Smooth muscle cell (in vitro differentiated cells): ENCODE results near the gene EPHA6. TPM values are rescaled to one million over a fixed set of nuclear protein-coding genes. Genes with fewer than 3 reads are reported as not detected.
"Not testable (repeated sequence)": the region's sequence is repeated elsewhere in the genome, so short reads cannot be mapped to it uniquely, and the experiment has no call there.

Source experiments
- DNase-seq: peaks from one replicate; lab custom pipeline; 2025; ENCODE audit not compliant: unreplicated experiment; lab: John Stamatoyannopoulos, UW
- H2AFZ ChIP-seq: fragments of 200-600 bp; sonication (generic); 2 replicates; pipeline ENCODE4 v1.6.0; 2016; ENCODE audit warnings: antibody characterized with exemption, low read depth, mild to moderate bottlenecking
- H3F3A ChIP-seq: fragments of 200-600 bp; sonication (generic); 2 replicates; pipeline ENCODE4 v1.6.0; 2017; ENCODE audit warnings: antibody characterized with exemption, low read depth
- H3K27ac ChIP-seq: fragments of 200-600 bp; sonication (generic); 2 replicates; pipeline ENCODE4 v1.5.1; 2016; ENCODE audit warnings: low read depth, mild to moderate bottlenecking
- H3K27me3 ChIP-seq: fragments of 200-600 bp; sonication (generic); 2 replicates; pipeline ENCODE4 v1.6.1; 2016; ENCODE audit warnings: low read depth, mild to moderate bottlenecking
- H3K36me3 ChIP-seq: fragments of 200-600 bp; sonication (generic); 2 replicates; pipeline ENCODE4 v1.5.1; 2016; ENCODE audit warnings: low read depth
- H3K4me1 ChIP-seq: fragments of 200-600 bp; sonication (generic); 2 replicates; pipeline ENCODE4 v1.5.1; 2016; ENCODE audit warnings: low read depth
- H3K4me2 ChIP-seq: fragments of 200-600 bp; sonication (generic); 2 replicates; pipeline ENCODE4 v1.6.0; 2016; ENCODE audit warnings: mild to moderate bottlenecking
- H3K4me3 ChIP-seq: fragments of 200-600 bp; sonication (generic); 2 replicates; pipeline ENCODE4 v1.5.1; 2016; ENCODE audit warnings: mild to moderate bottlenecking
- H3K79me2 ChIP-seq: fragments of 200-600 bp; sonication (generic); 2 replicates; pipeline ENCODE4 v1.6.0; 2016; ENCODE audit warnings: low read depth, mild to moderate bottlenecking
- H3K9ac ChIP-seq: fragments of 200-600 bp; sonication (generic); 2 replicates; pipeline ENCODE4 v1.6.0; 2016; ENCODE audit warnings: low read depth
- H3K9me3 ChIP-seq: fragments of 200-600 bp; sonication (generic); replicated peaks from 2 replicates; pipeline ENCODE4 v1.5.1; 2016; ENCODE audit warnings: low read depth
- H4K20me1 ChIP-seq: fragments of 200-600 bp; sonication (generic); 2 replicates; pipeline ENCODE4 v1.6.0; 2016; ENCODE audit warnings: low read depth
- WGBS: methylation state at CpG from one replicate; pipeline ENCODE4 v1.1.7; 2016; ENCODE audit warnings: low lambda C conversion rate; 5-methylcytosine and 5-hydroxymethylcytosine counted together
- polyA plus RNA-seq: library from polyadenylated mRNA; unstranded; fragments of >200 nt; fragmentation: Nextera tagmentation; extraction: Ambion mirVana; gene quantifications from 2 replicates; pipeline ENCODE4 v1.2.1, GENCODE V29; 2016
- total RNA-seq: library from RNA; depleted of rRNA; stranded (reverse); fragments of >200 nt; gene quantifications from 2 replicates; pipeline ENCODE4 v1.2.3, GENCODE V29; 2014
- TF ChIP-seq, protein P1 (sequence below): fragments of 200-600 bp; sonication (generic); IDR thresholded peaks from 2 replicates; pipeline ENCODE4 v1.5.1; 2017; ENCODE audit warnings: borderline replicate concordance, mild to moderate bottlenecking, antibody characterized with exemption; ENCODE audit not compliant: insufficient read depth, poor library complexity, severe bottlenecking

The EPHA6 gene
- total and polyA plus RNA-seq, 2 experiments from 2014 or later: 0.36 to 0.51 TPM

DNA sequence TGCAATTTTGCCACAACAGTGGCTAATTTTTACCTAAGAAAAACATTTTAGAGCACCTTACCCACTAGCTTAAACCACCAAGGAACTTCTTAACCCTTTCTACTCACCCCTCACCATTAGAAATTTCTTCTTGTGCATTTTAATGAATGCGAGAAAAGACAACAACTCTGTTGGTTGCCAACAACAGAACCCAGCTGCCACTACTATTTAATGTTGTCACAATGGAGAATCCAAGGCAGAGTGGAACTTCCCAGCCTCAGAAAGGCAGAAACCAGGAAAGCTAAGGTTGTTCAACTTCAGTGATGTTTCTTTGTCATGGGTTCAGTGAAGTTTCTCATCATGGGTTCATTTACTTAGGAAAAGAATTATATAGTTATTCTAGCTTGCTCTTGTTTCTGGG, 625.0 kb downstream of the EPHA6 start:
- TF ChIP-seq, protein P1, sequence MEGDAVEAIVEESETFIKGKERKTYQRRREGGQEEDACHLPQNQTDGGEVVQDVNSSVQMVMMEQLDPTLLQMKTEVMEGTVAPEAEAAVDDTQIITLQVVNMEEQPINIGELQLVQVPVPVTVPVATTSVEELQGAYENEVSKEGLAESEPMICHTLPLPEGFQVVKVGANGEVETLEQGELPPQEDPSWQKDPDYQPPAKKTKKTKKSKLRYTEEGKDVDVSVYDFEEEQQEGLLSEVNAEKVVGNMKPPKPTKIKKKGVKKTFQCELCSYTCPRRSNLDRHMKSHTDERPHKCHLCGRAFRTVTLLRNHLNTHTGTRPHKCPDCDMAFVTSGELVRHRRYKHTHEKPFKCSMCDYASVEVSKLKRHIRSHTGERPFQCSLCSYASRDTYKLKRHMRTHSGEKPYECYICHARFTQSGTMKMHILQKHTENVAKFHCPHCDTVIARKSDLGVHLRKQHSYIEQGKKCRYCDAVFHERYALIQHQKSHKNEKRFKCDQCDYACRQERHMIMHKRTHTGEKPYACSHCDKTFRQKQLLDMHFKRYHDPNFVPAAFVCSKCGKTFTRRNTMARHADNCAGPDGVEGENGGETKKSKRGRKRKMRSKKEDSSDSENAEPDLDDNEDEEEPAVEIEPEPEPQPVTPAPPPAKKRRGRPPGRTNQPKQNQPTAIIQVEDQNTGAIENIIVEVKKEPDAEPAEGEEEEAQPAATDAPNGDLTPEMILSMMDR: no peak
- WGBS: 84% methylated on average over 1 of the region's 1 CpG
- H3K9ac ChIP-seq: no peak overlapping the region

DNA sequence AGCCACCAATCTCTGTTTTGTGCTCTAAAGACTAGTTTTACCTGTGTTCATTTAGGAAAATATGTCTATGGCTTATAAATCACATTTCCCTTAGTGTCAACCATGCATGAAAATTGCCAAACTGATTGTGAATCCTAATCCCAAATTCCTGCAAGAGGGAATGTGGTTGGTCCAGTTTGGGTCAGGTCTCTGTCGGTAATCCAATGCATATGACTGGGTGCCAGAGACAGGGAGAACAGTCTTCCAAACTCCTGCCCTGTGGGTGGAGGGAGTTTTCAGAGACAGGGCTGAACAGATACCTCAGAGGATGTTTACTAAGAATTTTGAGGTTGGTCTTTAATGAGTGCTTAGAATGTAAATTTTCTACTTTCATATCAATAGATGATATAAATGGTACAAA, 649.6 kb downstream of the EPHA6 start:
- H3K27ac ChIP-seq: no peak overlapping the region
- TF ChIP-seq, protein P1: no peak
- no peak for DNase-seq
- H3K4me3 ChIP-seq: no peak overlapping the region
- no peak overlapping the region for H3K9ac ChIP-seq
- H3K4me1 ChIP-seq: no peaks in the 10 kb centered on the region
- no peaks in the 10 kb centered on the region for H4K20me1 ChIP-seq
- 28% methylated on average over 1 of the region's 1 CpG for WGBS
- no peaks in the 10 kb centered on the region for H3K27me3 ChIP-seq
- no peak overlapping the region for H2AFZ ChIP-seq
- no peaks in the 10 kb centered on the region for H3K36me3 ChIP-seq
- H3K4me2 ChIP-seq: no peak overlapping the region
- H3K9me3 ChIP-seq: no peaks in the 10 kb centered on the region
- H3F3A ChIP-seq: no peaks in the 10 kb centered on the region
- H3K79me2 ChIP-seq: no peaks in the 10 kb centered on the region

More for the DNA sequence above, 625.0 kb downstream of the EPHA6 start:
- H3K4me3 ChIP-seq: no peak overlapping the region
- no peaks in the 10 kb centered on the region for H3F3A ChIP-seq
- no peaks in the 10 kb centered on the region for H3K9me3 ChIP-seq
- H3K4me2 ChIP-seq: no peak overlapping the region
- no peak overlapping the region for H2AFZ ChIP-seq
- no peaks in the 10 kb centered on the region for H3K36me3 ChIP-seq
- H3K79me2 ChIP-seq: no peaks in the 10 kb centered on the region
- no peak for DNase-seq
- no peaks in the 10 kb centered on the region for H3K4me1 ChIP-seq
- H3K27ac ChIP-seq: no peak overlapping the region
- no peaks in the 10 kb centered on the region for H4K20me1 ChIP-seq
- H3K27me3 ChIP-seq: no peaks in the 10 kb centered on the region

DNA sequence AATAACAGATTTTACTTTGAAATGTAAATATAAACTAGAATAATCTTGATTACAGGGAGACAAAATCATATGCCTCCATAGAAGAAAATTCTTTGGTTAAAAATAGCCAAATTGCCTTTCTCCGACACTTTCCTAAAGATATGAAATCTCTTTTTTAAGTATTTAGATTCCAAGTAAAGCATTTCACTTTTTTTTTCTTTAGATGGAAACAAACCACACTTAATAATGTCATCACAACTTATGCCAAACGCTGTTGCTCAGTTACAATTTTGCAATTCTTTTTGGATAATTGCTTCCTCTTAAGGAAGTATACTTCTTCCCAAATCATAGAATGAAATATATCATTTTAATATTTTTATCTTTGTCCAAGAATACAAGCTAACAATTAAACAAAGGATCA, 656.1 kb downstream of the EPHA6 start:
- TF ChIP-seq, protein P1: no peak
- no peak overlapping the region for H2AFZ ChIP-seq
- DNase-seq: no peak
- H3K27me3 ChIP-seq: peaks cover 4% of the 10 kb centered on the region
- no peaks in the 10 kb centered on the region for H4K20me1 ChIP-seq
- H3K4me2 ChIP-seq: no peak overlapping the region
- no peaks in the 10 kb centered on the region for H3K79me2 ChIP-seq
- H3K27ac ChIP-seq: no peak overlapping the region
- H3F3A ChIP-seq: no peaks in the 10 kb centered on the region
- WGBS: 92% methylated on average over 2 of the region's 2 CpGs
- H3K4me3 ChIP-seq: no peak overlapping the region
- H3K36me3 ChIP-seq: no peaks in the 10 kb centered on the region
- H3K4me1 ChIP-seq: no peaks in the 10 kb centered on the region
- no peak overlapping the region for H3K9ac ChIP-seq
- no peaks in the 10 kb centered on the region for H3K9me3 ChIP-seq

DNA sequence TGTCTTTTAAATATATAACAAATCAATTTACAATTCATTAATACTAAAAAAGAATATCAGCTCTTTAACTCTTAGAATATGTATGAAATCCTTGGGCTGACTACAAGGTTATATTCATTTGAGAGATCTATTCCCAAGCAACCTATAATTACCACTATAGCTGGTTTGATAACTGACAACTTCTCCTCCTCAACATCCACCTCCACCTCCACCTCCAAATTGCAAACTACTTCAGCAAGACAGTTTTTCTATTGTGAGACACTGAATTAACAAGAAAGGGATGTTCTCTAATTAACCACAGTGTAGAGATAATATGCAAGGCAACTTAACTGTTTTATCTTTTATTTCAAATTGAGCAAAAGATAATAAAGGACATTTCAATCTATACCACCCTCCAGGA, 665.3 kb downstream of the EPHA6 start:
- Histone ChIP-seq H3K4me3 (no peak overlapping the region), H3K9me3 (no peaks in the 10 kb centered on the region), H2AFZ (no peak overlapping the region)

DNA sequence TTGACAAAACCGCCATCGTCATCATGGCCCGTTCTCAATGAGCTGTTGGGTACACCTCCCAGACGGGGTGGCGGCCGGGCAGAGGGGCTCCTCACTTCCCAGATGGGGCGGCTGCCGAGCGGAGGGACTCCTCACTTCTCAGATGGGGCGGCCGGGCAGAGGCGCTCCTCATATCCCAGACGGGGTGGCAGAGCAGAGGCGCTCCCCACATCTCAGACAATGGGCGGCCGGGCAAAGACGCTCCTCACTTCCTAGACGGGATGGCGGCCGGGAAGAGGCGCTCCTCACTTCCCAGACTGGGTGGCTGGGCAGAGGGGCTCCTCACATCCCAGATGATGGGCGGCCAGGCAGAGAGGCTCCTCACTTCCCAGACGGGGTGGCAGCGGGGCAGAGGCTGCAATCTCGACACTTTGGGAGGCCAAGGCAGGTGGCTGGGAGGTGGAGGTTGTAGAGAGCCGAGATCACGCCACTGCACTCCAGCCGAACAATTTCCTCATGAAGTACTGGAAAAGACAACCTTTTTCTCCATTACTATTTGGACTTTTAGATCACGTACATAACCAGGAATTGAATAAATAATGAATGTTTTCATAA, 666.4 kb downstream of the EPHA6 start:
- H3K36me3 ChIP-seq, H3K9me3 ChIP-seq, H3F3A ChIP-seq, H3K4me1 ChIP-seq, DNase-seq, H3K27me3 ChIP-seq, H3K4me2 ChIP-seq, H3K27ac ChIP-seq, H3K9ac ChIP-seq, H4K20me1 ChIP-seq, H3K4me3 ChIP-seq, H3K79me2 ChIP-seq, H2AFZ ChIP-seq: not testable (repeated sequence)
- 95% methylated on average over 29 of the region's 29 CpGs for WGBS

More for the DNA sequence above, 665.3 kb downstream of the EPHA6 start:
- H3K36me3 ChIP-seq: no peaks in the 10 kb centered on the region
- no peak overlapping the region for H3K4me2 ChIP-seq
- no peaks in the 10 kb centered on the region for H3K4me1 ChIP-seq
- no peak overlapping the region for H3K9ac ChIP-seq
- no peaks in the 10 kb centered on the region for H4K20me1 ChIP-seq
- no peaks in the 10 kb centered on the region for H3K79me2 ChIP-seq
- TF ChIP-seq, protein P1: no peak
- no peak for DNase-seq
- H3K27ac ChIP-seq: no peak overlapping the region
- H3F3A ChIP-seq: no peaks in the 10 kb centered on the region
- no peaks in the 10 kb centered on the region for H3K27me3 ChIP-seq
